Neural cell (in vitro differentiated cells): ENCODE data around the gene AGT. TPM values are rescaled to one million over a fixed set of nuclear protein-coding genes. Genes with fewer than 3 reads are reported as not detected.
"Not testable (repeated sequence)": the region's sequence is repeated elsewhere in the genome, so short reads cannot be mapped to it uniquely, and the experiment has no call there.

ENCODE experiments used
- H2AFZ ChIP-seq: fragments of 200-600, 300-800 bp; sonication (generic), shearing (Covaris generic); 2 replicates; pipeline ENCODE4 v1.6.0; 2014; ENCODE audit warnings: low read depth, mild to moderate bottlenecking, antibody characterized with exemption, low read length, moderate library complexity
- H3F3A ChIP-seq: fragments of 200-600 bp; shearing (Covaris generic); 2 replicates; pipeline ENCODE4 v1.6.1; 2016; ENCODE audit warnings: mild to moderate bottlenecking, moderate library complexity, mixed read lengths, antibody characterized with exemption, low read length; ENCODE audit not compliant: insufficient read depth, poor library complexity, severe bottlenecking
- H3K27ac ChIP-seq: fragments of 200-600, 300-800 bp; sonication (generic), shearing (Covaris generic); 2 replicates; pipeline ENCODE4 v1.5.1; 2014; ENCODE audit warnings: mild to moderate bottlenecking, low read length, moderate library complexity
- H3K27me3 ChIP-seq: fragments of 300-800, 200-600 bp; sonication (generic), shearing (Covaris generic); 2 replicates; pipeline ENCODE4 v1.6.0; 2014; ENCODE audit warnings: mild to moderate bottlenecking, low read depth, low read length, moderate library complexity; ENCODE audit not compliant: insufficient read depth
- H3K36me3 ChIP-seq: fragments of 300-800, 200-600 bp; sonication (generic), shearing (Covaris generic); 2 replicates; pipeline ENCODE4 v1.5.1; 2014; ENCODE audit warnings: mild to moderate bottlenecking, antibody characterized with exemption, low read length, moderate library complexity; ENCODE audit not compliant: insufficient read depth
- H3K4me2 ChIP-seq: fragments of 300-800, 200-600 bp; sonication (generic), shearing (Covaris generic); 2 replicates; pipeline ENCODE4 v1.6.0; 2014; ENCODE audit warnings: mild to moderate bottlenecking, low read length
- H3K4me3 ChIP-seq: fragments of 300-800, 200-600 bp; sonication (generic), shearing (Covaris generic); 2 replicates; pipeline ENCODE4 v1.5.1; 2014; ENCODE audit warnings: mild to moderate bottlenecking, low read length, moderate library complexity
- H3K79me2 ChIP-seq: fragments of 200-600 bp; shearing (Covaris generic); replicated peaks from 2 replicates; pipeline ENCODE4 v1.6.0; 2014; ENCODE audit warnings: mild to moderate bottlenecking, low read length, moderate library complexity; ENCODE audit not compliant: insufficient read depth
- H3K9ac ChIP-seq: fragments of 300-800, 200-600 bp; sonication (generic), shearing (Covaris generic); 2 replicates; pipeline ENCODE4 v1.6.1; 2016; ENCODE audit warnings: mild to moderate bottlenecking, low read length, mixed read lengths
- H3K9me2 ChIP-seq: fragments of 200-600 bp; shearing (Covaris generic); 2 replicates; pipeline ENCODE4 v1.6.1; 2016; ENCODE audit warnings: mild to moderate bottlenecking, low read length, mixed read lengths; ENCODE audit not compliant: insufficient read depth
- H3K9me3 ChIP-seq: fragments of 200-600, 300-800 bp; sonication (generic), shearing (Covaris generic); 2 replicates; pipeline ENCODE4 v1.6.1; 2016; ENCODE audit warnings: mild to moderate bottlenecking, mixed run types, low read length, moderate library complexity, mixed read lengths
- H4K20me1 ChIP-seq: fragments of 200-600 bp; shearing (Covaris generic); 2 replicates; pipeline ENCODE4 v1.6.1; 2016; ENCODE audit warnings: mild to moderate bottlenecking, mixed run types; ENCODE audit not compliant: insufficient read depth
- MXI1 ChIP-seq: fragments of 450-650 bp; conservative IDR thresholded peaks from 2 replicates; pipeline ENCODE4 v1.6.1; 2014; ENCODE audit warnings: antibody characterized with exemption, mild to moderate bottlenecking; ENCODE audit not compliant: poor library complexity, severe bottlenecking
- RAD21 ChIP-seq: fragments of 450-650 bp; conservative IDR thresholded peaks from 2 replicates; pipeline ENCODE4 v1.6.1; 2014; ENCODE audit warnings: antibody characterized with exemption, mild to moderate bottlenecking, moderate library complexity
- TAF1 ChIP-seq: IDR thresholded peaks from 2 replicates; pipeline ENCODE4 v1.6.1; 2012; ENCODE audit warnings: low read depth
- polyA plus RNA-seq: library from polyadenylated mRNA; depleted of rRNA; stranded (reverse); fragments of >200 nt; gene quantifications from 2 replicates; pipeline ENCODE4 v1.2.3, GENCODE V29; 2014
- TF ChIP-seq, protein P1 (sequence below): fragments of 450-650 bp; IDR thresholded peaks from 2 replicates; pipeline ENCODE4 v1.5.1; 2014; ENCODE audit warnings: antibody characterized with exemption, mild to moderate bottlenecking, moderate library complexity; ENCODE audit not compliant: poor library complexity, severe bottlenecking
- TF ChIP-seq, protein P2 (sequence below): IDR thresholded peaks from 2 replicates; pipeline ENCODE4 v1.6.1; 2012; ENCODE audit warnings: borderline replicate concordance

The AGT gene
- polyA plus RNA-seq, 1 donor from 2014 or later, result not detected

DNA sequence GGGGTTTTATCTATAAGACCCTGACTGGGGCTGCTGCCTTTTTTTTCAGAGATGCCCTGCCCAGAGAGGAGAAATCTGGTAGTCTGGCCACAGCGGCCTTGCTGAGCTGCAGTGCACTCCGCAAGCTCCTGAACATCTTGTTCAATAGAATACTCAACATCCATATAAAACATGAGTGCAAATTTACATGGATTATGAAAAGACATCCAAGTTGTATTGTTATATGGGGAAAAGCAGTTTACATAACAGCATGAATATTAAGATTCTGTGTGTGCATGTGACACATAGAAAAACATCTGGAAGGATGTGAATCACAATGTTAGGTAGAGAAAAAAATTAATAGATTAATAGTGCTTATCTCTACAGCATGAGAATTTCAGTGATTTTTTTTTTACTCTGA is 55.2 kb downstream of the AGT start:
- no peaks in the 10 kb centered on the region for H3K79me2 ChIP-seq

DNA sequence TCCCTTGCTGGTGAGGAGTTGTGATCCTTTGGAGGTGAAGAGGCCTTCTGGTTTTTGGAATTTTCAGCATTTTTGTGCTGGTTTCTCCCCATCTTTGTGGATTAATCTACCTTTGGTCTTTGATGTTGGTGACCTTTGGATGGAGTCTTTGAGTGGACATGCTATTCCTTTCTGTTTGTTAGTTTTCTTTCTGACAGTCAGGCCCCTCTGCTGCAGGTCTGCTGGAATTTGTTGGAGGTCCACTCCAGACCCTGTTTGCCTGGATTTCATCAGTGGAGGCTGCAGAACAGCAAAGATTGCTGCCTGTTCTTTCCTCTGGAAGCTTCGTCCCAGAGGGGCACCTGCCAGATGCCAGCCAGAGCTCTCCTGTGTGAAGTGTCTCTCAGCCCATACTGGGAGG is 55.8 kb downstream of the AGT start:
- H3K4me2 ChIP-seq, result not testable (repeated sequence)

More for the DNA sequence above, 55.2 kb downstream of the AGT start:
- no peak overlapping the region for H3K4me2 ChIP-seq
- no peak overlapping the region for H3K9ac ChIP-seq
- no peaks in the 10 kb centered on the region for H3K36me3 ChIP-seq
- no peaks in the 10 kb centered on the region for H3K9me3 ChIP-seq
- no peak overlapping the region for H3K4me3 ChIP-seq
- H2AFZ ChIP-seq, result no peak overlapping the region
- H3K9me2 ChIP-seq, result no peaks in the 10 kb centered on the region
- no peak overlapping the region for H3K27ac ChIP-seq
- H3K27me3 ChIP-seq, result no peaks in the 10 kb centered on the region
- no peaks in the 10 kb centered on the region for H3F3A ChIP-seq
- TF ChIP-seq MXI1, result no peak
- TF ChIP-seq, protein P1, sequence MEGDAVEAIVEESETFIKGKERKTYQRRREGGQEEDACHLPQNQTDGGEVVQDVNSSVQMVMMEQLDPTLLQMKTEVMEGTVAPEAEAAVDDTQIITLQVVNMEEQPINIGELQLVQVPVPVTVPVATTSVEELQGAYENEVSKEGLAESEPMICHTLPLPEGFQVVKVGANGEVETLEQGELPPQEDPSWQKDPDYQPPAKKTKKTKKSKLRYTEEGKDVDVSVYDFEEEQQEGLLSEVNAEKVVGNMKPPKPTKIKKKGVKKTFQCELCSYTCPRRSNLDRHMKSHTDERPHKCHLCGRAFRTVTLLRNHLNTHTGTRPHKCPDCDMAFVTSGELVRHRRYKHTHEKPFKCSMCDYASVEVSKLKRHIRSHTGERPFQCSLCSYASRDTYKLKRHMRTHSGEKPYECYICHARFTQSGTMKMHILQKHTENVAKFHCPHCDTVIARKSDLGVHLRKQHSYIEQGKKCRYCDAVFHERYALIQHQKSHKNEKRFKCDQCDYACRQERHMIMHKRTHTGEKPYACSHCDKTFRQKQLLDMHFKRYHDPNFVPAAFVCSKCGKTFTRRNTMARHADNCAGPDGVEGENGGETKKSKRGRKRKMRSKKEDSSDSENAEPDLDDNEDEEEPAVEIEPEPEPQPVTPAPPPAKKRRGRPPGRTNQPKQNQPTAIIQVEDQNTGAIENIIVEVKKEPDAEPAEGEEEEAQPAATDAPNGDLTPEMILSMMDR, result no peak
- TF ChIP-seq, protein P2, sequence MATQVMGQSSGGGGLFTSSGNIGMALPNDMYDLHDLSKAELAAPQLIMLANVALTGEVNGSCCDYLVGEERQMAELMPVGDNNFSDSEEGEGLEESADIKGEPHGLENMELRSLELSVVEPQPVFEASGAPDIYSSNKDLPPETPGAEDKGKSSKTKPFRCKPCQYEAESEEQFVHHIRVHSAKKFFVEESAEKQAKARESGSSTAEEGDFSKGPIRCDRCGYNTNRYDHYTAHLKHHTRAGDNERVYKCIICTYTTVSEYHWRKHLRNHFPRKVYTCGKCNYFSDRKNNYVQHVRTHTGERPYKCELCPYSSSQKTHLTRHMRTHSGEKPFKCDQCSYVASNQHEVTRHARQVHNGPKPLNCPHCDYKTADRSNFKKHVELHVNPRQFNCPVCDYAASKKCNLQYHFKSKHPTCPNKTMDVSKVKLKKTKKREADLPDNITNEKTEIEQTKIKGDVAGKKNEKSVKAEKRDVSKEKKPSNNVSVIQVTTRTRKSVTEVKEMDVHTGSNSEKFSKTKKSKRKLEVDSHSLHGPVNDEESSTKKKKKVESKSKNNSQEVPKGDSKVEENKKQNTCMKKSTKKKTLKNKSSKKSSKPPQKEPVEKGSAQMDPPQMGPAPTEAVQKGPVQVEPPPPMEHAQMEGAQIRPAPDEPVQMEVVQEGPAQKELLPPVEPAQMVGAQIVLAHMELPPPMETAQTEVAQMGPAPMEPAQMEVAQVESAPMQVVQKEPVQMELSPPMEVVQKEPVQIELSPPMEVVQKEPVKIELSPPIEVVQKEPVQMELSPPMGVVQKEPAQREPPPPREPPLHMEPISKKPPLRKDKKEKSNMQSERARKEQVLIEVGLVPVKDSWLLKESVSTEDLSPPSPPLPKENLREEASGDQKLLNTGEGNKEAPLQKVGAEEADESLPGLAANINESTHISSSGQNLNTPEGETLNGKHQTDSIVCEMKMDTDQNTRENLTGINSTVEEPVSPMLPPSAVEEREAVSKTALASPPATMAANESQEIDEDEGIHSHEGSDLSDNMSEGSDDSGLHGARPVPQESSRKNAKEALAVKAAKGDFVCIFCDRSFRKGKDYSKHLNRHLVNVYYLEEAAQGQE, result no peak
- no peak for TF ChIP-seq TAF1
- no peak for TF ChIP-seq RAD21
- no peaks in the 10 kb centered on the region for H4K20me1 ChIP-seq

DNA sequence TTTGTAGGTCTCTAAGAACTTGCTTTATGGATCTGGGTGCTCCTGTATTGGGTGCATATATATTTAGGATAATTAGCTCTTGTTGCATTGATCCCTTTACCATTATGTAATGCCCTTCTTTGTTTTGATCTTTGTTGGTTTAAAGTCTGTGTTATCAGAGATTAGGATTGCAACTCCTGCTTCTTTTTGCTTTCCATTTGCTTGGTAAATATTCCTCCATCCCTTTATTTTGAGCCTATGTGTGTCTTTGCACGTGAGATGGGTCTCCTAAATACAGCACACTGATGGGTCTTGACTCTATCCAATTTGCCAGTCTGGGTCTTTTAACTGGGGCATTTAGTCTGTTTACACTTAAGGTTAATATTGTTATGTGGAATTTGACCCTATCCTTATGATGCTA is 57.2 kb downstream of the AGT start:
- not testable (repeated sequence) for H3K36me3 ChIP-seq, H3K9ac ChIP-seq, H4K20me1 ChIP-seq, H3K4me2 ChIP-seq, H3K9me2 ChIP-seq, H3K27me3 ChIP-seq, H3K9me3 ChIP-seq, H3F3A ChIP-seq, H3K79me2 ChIP-seq, H3K27ac ChIP-seq, H2AFZ ChIP-seq, H3K4me3 ChIP-seq

More for the DNA sequence above, 55.8 kb downstream of the AGT start:
- not testable (repeated sequence) for H3F3A ChIP-seq, H4K20me1 ChIP-seq, H3K79me2 ChIP-seq, H3K9me3 ChIP-seq, H3K9ac ChIP-seq, H3K27me3 ChIP-seq, H3K9me2 ChIP-seq, H3K4me3 ChIP-seq, H3K36me3 ChIP-seq, H3K27ac ChIP-seq, H2AFZ ChIP-seq

Other genes starting within 250 kb of the AGT start
- 14.5 and 14.7 TPM in 2 replicates for gene COG2, start 71.6 kb downstream of the AGT start, polyA plus RNA-seq
- 0.14 TPM in 1 of 2 replicates, not detected in the other for gene CAPN9, start 33.3 kb upstream of the AGT start, polyA plus RNA-seq
- gene C1orf198, start 154.4 kb upstream of the AGT start, polyA plus RNA-seq, result 16.7 and 18.9 TPM in 2 replicates